Esophagus muscularis mucosa (tissue), 3 donors: ENCODE results near the gene NDRG3.

ENCODE experiments used
- POLR2A ChIP-seq: fragments of 450-650 bp; IDR thresholded peaks from one replicate; pipeline ENCODE4 v1.6.1; 2017; ENCODE audit warnings: antibody characterized with exemption, moderate library complexity, mild to moderate bottlenecking, low read depth
- POLR2AphosphoS5 ChIP-seq, 2 donors: sonication (generic); formaldehyde crosslinking; IDR thresholded peaks; one replicate each; pipeline ENCODE4 v1.6.1; 2017; ENCODE audit warnings: antibody characterized with exemption in 2 of 2
- TF ChIP-seq, protein P1 (sequence below), 3 experiments: fragments of 200-600 bp in 2 of 3; fragments of 450-650 bp in 1 of 3; sonication (generic) in 2 of 3; IDR thresholded peaks; one replicate each; pipeline ENCODE4 v1.5.1; 2017 to 2019; ENCODE audit warnings: antibody characterized with exemption in 3 of 3, mild to moderate bottlenecking in 2 of 3, moderate library complexity in 1 of 3

- TF ChIP-seq, protein P1, sequence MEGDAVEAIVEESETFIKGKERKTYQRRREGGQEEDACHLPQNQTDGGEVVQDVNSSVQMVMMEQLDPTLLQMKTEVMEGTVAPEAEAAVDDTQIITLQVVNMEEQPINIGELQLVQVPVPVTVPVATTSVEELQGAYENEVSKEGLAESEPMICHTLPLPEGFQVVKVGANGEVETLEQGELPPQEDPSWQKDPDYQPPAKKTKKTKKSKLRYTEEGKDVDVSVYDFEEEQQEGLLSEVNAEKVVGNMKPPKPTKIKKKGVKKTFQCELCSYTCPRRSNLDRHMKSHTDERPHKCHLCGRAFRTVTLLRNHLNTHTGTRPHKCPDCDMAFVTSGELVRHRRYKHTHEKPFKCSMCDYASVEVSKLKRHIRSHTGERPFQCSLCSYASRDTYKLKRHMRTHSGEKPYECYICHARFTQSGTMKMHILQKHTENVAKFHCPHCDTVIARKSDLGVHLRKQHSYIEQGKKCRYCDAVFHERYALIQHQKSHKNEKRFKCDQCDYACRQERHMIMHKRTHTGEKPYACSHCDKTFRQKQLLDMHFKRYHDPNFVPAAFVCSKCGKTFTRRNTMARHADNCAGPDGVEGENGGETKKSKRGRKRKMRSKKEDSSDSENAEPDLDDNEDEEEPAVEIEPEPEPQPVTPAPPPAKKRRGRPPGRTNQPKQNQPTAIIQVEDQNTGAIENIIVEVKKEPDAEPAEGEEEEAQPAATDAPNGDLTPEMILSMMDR (IDR thresholded peaks at IDR 0.05): no peak
- no peak for TF ChIP-seq POLR2AphosphoS5 (IDR thresholded peaks at IDR 0.05)
- no peak for TF ChIP-seq POLR2A
Measured at GRCh38 chr20:36786246-36786645, 40.4 kb upstream of the NDRG3 start.
